Measurements from ENCODE around the gene PDE11A.
"Not testable (repeated sequence)": the region's sequence is repeated elsewhere in the genome, so short reads cannot be mapped to it uniquely, and the experiment has no call there.

Gene PDE11A

DNA sequence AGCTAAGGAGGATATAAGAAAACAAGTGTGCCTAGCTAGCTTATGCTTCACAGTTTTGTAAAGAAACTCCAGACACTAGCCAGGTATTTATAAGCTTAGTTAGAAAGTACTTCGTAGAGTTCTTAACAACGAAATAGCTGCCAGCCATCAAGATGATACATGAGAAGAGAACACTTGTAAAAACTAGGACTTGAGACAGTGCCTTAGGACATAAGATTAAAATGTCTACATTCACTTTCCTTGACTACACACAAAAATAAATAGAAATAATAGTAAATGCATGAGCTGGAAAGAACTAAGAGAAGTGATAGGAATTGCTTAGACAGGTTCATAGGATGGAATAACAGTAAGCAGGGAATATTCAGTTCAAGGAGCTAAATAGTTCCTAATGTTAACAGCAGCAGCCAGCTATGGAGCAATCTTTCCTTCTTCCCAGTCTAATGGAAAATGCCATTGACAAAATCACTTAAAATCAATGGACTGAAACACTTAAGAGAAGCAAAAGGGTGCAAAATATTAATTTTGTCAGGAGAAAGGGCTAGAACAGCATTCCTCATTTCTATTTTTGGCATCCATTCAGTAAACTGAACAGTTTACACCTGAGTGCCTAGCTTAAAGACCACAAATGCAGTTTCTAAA is 186.6 kb downstream of the PDE11A start:
- DNase-seq: no peak

DNA sequence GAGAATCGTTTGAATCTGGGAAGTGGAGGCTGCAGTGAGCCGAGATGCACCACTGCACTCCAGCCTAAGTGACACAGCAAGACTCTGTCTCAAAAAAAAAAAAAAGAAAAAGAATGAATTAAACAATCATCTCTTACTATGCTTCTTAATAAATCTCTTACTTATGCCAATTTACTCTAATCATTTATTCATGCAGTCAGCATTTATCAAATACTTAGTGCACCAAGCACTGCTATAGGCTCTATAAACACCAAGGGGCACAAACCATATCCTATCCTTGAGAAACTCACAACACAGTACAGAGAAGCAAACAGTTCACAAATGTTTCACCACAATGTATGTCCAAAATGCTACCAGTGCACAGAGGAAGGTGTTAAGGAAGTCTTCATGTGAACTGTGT is 189.4 kb downstream of the PDE11A start:
- no peak for DNase-seq

DNA sequence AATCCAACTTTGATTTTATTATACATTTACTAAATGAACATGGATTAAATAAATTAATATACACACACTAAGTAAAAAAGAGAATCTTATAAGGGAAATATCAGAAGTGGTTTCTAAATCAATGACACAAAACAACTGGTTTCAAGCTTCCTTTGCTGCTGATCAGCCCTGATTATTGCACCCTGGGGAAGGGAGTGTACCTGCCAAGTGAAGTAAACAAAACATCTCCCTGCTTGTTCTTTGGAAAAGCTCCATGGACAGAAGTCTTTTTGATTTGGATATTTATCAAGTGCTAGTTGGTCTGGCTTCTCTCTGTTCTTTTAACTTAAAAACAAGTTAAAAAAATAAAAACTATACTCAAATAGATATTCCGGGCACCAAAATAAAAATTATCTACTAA is 190.1 kb downstream of the PDE11A start:
- DNase-seq: no peak

DNA sequence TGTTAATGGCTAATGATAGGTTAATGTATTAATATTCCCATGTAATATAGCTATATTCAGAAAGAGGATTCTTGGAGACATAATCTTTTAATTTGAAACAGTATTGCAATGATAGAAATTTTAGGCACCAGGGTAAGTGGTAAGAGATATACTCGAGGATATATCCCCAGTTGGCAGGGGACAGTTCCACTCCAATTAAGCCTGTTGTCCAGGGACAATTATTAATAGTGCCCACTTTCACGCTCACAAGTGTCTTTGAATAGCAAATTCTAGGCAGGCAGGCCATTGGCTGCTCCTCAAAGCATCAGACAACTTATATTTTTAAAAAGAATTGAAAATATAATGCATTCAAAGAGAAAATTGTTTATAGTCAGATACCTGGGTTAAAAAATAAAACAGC is 190.7 kb downstream of the PDE11A start:
- no peak for DNase-seq

DNA sequence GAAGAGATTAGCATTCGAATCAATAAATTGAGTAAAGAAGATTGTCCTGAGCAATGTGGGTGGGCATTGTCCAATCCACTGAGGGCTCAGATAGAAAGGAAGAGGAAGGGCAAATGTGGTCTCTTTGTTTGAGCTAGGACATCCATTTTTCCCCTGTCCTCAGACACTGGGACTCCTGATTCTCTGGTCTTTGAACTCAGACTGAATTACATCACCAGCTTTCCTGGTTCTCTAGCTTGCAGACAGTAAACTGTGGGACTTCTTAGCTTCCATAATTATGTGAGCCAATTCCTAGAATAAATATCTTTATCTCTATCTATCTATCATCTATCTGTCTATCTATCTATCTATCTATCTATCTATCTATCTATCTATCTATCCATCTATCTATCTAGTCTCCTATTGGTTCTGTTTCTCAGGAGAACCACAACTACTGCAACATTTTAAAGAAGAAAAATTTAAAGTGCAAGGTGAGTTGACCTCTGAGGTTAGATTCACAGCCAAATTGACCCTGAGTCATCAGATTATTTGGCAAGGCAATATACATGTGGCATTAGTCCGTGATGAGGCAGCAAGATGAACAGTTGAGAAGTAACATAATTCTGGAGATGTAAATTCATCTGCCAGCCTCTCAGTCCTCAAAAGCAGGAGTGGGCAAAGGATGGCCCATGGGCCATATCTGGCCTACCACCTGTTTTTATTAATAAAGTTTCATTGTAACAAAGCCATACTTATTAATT is 191.4 kb downstream of the PDE11A start:
- no peak for DNase-seq

DNA sequence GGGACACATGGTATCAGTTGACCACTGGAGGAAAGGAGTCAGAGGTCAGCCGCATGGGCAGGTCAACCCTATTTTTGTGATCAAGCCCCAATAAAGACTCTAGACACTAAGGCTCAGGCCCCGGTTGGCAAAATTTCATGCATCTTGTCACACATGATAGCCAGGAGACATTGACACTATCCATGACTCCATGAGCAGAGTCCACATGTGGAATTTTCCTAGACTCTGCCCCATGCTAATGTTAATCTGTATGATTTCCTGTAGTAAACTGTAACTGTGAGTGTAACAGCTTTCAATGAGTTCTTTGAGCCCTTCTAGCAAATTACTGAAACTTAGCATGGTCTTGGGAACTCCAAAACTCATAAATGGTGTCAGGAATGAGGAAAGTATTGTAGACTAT is 192.3 kb downstream of the PDE11A start:
- DNase-seq: no peak

DNA sequence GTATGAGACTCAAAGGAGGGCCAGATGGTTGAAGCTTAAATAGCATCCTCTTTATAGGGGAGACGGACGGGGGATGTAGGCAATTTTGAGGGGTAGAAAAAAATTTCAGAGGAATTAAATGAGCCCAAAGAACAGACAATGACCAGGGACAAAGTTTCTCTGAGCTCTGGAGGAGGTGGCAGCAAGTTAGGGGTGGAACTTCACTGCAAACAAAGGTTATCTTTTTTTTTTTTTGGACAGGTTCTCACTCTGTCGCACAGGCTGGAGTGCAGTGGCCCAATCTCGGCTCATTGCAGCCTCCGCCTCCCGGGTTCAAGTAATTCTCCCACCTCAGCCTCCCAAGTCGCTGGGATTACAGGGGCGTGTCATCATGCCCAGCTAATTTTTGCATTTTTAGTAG is 195.6 kb downstream of the PDE11A start:
- no peak for DNase-seq

DNA sequence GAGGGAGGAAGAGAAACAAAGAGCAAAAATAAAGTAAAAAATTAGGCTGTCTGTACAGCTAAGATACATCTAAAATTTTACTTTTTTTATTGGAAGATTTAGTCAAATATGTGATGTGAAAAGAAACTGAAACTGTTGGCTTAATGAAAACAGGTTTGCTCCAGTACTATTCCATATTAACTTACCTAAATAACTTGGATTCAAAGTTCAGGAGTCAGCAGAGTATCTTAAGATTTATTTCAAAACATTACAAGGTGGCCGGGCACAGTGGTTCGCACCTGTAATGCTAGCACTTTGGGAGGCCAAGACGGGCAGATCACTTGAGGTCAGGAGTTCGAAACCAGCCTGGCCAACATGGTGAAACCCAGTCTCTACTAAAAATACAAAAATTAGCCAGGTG is 197.9 kb downstream of the PDE11A start:
- DNase-seq: no peak

DNA sequence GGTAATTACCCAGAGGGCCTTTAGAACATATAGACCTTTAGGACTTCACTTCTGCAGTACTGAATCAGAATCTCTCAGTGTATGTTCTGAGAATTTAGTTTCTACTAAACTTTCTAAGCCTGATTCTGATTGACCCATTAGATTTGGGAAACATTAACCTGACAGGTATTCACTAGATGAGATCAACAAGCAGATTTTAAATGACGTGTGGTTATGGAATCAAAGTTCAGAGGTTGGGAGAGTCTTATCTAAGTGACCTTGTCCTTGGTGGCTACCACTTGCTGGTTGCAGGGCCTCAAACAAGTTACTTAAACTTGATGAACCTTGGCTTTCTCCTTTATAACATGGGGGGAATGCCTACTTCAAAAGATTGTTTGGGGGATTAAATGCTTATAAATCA is 198.7 kb downstream of the PDE11A start:
- no peak for DNase-seq

DNA sequence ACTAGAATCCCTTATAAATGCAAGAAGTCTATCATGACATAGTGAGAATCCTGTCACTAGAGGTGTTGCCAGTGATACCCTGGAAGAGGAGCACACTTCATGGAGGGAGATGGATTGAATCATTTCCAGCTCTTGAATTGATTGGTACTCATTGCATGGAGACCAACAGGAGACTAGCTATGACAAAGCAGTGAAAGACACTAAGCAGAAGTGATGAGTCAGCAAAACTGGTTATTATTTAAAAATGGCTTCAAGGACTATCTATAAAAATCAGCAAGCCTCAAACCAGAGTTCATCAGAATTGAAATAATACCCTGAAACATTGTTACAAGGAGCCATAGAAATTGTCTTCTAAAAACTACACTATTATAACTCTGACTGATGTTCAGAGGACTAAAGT is 200.3 kb downstream of the PDE11A start:
- no peak for DNase-seq

DNA sequence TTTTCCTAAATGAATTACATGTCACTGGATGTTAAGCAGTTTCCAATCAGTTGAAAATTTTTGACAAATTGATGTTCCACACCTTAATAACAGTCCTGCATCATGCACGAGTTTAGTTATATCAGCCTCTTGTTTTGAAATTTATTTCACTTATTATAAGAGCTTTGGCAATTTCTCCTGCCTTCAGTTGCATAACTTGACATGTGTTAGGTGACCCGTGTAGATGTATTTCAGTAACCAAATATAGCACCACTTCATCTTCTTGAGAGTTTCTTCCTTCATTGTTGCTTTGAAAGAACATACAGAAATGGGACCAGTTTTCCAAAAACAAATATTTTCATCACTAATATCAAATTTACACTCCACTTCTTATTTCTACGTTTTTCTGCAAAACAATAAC is 202.7 kb downstream of the PDE11A start:
- DNase-seq: no peak

DNA sequence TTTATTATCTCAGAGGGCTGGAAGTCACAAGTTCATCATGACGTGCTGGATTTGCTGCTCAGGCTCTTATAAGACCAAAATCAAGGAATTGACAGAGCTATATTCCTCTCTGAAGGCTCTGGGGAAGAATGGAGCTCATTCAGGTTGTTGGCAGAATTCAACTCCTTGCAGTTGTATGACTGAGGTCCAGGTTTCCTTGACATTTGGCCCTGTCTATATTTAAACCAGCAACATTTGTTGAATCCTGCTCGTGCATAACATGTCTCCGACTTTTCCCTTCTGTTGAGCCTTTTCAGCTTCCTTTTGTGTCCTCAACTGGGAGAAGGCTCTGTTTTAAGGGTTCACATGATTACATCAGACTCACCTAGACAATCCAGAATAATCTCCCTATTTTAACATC is 203.4 kb downstream of the PDE11A start:
- DNase-seq: no peak

DNA sequence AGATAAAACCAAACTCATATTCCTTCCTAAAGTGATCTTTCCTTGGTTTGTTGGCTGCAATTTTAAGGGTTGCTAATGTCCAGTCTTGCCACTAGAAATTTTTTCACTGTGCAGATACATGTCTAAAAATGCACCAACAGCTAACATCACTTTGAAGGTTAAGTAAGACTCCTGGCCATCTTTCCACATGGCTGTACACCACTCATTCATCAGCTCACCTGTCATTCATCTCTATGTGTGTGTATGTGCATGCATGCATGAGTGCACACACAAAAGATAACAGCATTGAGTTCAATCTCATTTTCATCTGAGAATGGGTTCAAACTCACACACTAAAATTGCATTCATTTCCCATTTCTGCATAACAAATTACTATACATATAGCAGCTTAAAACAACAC is 203.8 kb downstream of the PDE11A start:
- DNase-seq: no peak

DNA sequence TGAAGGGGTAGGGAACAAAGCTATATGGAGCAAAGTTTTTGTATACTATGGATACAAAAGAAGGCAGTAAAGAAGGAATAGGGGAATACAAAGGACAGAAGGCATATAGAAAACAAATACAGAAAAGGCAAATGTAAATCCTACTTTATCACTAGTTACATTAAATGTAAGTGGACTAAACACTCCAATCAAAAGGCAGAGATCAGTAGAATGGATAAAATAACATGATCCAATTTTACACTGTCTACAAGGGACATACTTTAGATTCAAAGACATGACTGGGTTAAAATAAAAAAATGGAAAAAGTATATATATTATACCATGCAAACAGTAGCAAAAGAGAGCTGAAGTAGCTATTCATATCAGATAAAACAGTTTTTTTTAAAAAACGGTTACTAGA is 215.0 kb downstream of the PDE11A start:
- DNase-seq: no peak

DNA sequence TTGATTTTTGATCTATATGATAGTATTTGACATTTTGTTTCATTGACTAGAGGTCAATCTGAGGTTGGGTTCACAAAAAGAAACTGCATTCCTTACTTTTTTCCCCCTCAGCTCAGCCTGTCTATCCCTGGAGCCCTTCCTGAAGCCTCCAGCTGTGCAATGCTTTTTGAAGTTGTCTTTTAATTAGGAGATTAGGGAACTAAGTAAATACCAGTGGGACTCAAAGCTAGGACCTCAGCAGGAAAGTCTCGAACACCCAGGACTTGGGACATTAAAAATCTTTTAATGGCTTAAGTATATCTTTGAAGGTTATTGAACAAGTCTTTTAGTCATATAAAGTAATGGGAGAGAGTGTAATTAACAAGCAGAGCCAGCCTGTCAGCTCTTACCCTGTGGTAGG is 220.2 kb downstream of the PDE11A start:
- no peak for DNase-seq

DNA sequence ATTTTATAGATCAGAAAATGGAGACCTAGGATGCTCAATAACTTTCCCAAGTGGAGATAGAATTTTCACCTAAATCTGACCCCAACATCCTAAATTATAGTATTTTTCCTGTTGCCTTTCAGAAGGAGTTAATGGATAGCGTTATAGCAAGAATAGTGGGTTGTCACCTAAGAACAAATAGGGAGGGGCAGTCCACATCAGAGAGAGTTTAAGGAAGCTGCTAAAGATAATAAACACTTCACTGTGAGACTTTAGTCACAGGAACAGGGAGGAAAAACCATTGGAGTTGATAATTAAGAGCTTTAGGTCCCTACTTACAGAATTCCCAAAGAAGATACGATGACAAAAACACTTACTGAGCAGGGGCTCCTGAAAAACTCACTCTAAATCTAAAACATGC is 229.4 kb downstream of the PDE11A start:
- DNase-seq: no peak

DNA sequence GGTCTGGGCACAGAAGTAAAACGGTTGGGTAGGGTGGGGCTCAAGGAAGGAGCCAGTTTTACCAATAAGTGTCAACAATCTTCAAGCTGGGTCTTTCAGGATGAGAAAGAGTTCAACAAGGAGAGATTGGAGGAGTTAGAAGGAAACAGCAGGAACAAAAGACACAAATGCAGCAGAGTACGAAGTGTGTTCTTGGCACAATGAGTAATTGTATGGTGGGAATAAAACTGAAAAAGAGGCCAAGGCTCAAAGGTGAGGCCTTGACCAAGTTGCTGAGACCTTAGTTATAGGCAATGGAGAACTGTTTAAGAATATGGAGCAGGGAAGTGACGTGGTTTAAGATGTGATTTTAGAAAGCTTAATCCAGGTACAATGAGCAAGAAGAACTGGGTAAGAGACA is 230.3 kb downstream of the PDE11A start:
- no peak for DNase-seq

DNA sequence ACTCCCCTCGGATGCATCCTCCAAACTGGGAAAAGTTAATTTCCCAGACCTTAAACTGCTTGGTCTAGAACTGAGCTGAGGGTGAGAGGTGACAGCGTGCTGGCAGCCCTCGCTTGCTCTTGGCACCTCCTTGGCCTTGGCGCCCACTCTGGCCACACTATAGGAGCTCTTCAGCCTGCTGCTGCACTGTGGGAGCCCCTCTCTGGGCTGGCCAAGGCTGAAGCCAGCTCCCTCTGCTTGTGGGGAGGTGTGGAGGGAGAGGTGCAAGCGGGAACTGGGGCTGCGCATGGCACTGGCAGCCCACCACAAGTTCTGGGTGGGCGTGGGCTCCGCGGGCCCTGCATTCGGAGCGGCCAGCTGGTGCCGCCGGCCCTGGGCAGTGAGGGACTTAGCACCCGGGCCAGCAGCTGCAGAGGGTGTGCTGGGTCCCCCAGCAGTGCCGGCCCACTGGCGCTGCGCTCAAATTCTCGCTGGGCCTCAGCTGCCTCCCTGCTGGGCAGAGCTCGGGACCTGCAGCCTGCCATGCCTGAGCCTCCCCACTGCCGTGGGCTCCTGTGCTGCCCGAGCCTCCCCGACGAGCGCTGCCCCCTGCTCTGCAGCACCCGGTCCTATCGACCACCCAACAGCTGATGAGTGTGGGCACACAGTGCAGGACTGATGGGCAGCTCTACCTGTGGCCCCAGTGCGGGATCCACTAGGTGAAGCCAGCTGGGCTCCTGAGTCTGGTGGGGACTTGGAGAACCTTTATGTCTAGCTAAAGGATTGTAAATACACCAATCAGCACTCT is 237.0 kb downstream of the PDE11A start:
- DNase-seq: not testable (repeated sequence)

DNA sequence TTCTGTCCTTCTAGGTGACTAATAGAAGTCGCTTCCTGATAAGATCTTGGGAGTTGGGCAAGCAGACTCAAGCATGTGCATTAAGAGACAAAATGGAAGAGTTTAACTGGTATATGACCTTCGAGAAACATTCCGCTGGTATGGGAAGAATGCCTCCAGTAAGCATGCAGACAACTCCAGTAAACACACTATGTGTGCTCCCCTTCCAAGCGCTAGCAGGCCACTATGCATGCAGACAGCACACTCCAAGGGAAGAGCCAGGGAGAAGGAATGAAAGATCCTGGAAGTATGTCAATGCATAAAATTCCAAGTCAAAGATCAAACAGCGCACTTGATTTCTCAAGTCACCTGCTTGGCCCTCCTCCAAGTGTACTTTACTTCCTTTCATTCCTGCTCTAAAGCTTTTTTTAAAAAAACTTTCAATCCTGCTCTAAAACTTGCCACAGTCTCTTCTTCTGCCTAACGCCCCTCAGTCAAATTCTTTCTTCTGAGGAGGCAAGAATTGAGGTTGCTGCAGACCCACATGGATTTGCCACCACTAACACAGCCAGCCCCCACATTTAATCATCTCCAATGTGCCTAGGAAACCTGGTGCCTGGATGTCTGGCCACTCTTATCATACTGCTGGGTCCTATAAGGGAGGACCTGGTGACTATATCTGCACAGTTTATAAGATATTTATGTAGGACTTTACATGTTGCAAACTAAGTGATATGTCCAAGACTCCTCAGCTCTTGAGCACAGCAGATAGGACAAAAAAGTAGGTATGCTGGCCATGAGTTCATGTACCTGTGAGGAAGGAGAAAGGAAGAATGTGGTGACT is 239.8 kb downstream of the PDE11A start:
- no peak for DNase-seq

DNA sequence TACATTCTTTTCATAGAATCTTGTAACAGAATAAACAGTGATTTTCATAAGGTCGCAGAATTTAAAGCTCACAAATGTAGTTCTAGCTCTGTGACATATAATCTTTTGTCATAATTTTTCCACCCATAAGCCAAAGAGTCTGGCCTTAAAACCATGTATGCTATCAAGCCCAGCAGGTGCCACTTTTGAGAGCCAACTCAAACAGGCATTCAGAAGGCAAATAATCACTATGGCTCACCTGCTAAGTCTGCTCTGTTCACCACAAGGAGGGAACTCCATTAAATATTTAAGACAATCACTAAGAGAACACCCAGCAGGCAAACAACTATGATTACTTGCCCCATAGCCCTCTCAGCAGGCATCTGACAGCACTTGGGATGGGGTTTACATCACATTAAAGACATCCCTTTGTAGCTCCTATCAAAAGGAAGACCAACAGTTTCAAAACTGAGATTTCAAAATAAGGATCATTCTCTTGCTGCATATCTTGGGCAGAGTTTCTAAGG is 241.6 kb downstream of the PDE11A start:
- DNase-seq: no peak

DNA sequence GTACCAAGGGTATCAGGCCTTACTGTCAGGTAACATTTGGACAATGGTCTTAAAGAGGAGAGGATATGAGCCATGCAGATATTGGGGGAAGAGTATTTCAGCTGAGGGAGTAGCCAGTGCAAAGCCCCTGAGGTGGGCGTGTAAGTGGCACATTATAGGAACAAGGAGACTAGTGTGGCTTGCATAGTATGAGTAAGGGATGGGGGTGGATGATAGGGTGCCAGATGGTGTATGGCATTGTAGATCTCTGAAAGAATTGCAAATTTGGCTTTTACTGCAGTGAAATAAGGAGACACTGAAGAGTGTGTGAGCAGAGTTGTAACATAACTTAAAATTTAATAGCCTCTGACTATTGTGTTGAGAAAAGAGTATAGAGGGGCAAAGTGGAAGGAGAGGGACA is 244.0 kb downstream of the PDE11A start:
- no peak for DNase-seq

DNA sequence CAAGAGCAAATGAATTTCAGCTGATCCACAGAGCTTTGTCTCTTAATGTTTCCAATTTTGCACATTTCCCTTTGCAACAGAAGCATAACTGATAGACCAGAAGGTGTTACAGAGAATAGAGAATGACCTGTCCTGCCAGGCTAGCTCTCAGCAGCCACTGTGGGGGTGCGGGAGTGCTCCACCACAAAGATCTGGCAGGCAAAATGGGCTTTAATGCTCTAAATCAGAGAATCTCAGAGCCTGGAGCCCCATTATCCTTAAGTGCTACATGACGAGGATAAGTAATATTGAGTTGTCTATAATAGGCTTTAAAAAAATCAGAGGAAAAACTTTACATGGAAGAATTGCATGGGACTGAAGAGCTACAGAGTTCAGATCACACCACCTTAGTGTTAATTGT is 245.7 kb downstream of the PDE11A start:
- no peak for DNase-seq
